WERI-Rb-1 (cell line): ENCODE data around the gene PHACTR1.

Experiments used
- DNase-seq: peaks from one replicate; pipeline ENCODE4 v3.0.0-alpha.2; 2020
- H3K27ac ChIP-seq: fragments of 250-450 bp; sonication (Bioruptor Pico); 2 replicates; pipeline ENCODE4 v1.5.1; 2020; ENCODE audit warnings: mild to moderate bottlenecking, moderate library complexity
- H3K27me3 ChIP-seq: fragments of 250-450 bp; sonication (Bioruptor Pico); 2 replicates; pipeline ENCODE4 v1.5.1; 2021; ENCODE audit warnings: mild to moderate bottlenecking, low read depth, moderate library complexity; ENCODE audit not compliant: insufficient read depth, severe bottlenecking
- H3K36me3 ChIP-seq: fragments of 250-450 bp; sonication (Bioruptor Pico); 2 replicates; pipeline ENCODE4 v1.5.1; 2020; ENCODE audit warnings: mild to moderate bottlenecking, moderate library complexity
- H3K4me3 ChIP-seq: 2 replicates; pipeline ENCODE4 v1.5.1; 2011; ENCODE audit warnings: low read depth, mild to moderate bottlenecking, control low read depth, low read length
- H3K9me3 ChIP-seq: fragments of 250-450 bp; sonication (Bioruptor Pico); 2 replicates; pipeline ENCODE4 v1.5.1; 2021; ENCODE audit warnings: mild to moderate bottlenecking, moderate library complexity; ENCODE audit not compliant: severe bottlenecking
- CTCF ChIP-seq: IDR thresholded peaks from 2 replicates; pipeline ENCODE4 v1.5.1; 2011; ENCODE audit warnings: low read depth, mild to moderate bottlenecking, control low read depth, inconsistent platforms, low read length

The PHACTR1 gene

DNA sequence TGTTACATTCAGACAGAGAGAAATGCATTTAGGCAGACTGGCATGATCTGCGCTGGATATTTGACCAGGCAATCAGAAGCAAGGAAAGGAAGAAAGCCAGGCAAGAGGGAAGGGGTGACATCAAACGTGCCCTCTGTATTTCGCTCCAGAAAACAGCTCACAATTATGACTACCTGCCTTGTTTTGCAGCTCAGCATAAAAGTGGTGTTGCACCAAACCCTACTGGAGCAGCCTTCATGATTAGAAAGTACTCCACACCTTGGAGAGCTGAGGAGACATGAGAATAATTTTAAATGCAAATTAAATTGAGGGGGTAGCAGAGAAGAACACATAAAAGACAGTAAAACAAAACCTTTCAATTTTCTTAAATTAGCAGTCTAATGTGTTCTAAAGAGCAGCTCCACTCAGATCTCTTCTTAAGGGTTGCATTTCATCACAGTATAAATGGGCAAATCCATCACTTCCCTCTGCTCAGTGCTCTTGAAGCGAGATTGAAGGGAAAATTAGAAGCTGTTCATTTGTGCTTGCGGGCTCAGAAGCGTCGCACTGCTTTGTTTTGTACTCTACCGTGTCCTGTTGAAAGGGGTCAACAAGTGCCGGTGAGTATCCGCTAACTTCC lies at the start of gene PHACTR1:
PHACTR1 (plus strand) TSS at position 470 of the 619 bp plus-strand sequence.
- no peak for TF ChIP-seq CTCF
- H3K27ac ChIP-seq = no peak within 1 kb of the TSS
- no peaks in the 10 kb centered on the region for H3K9me3 ChIP-seq
- no peak for DNase-seq
- H3K27me3 ChIP-seq = peaks cover 15% of the 10 kb centered on the region
- H3K36me3 ChIP-seq = no peaks in the 10 kb centered on the region
- H3K4me3 ChIP-seq = no peak within 1 kb of the TSS

DNA sequence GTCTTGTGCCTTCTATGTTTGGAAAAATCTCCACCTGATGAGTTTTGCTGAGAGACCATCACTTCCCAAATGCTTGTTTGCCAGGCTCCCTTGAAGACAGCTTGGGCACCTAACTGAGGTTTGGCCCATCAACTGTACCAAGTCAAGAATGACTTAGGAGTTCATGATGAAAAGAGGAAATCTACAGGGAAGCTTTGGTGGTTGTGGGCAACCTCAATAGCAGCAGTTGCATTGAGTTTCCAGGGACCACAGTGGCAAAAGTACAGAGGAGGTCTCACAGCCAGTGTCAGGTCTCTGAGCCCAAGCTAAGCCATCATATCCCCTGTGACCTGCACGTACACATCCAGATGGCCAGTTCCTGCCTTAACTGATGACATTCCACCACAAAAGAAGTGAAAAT lies 49.7 kb upstream of the PHACTR1 start:
- Histone ChIP-seq H3K9me3 (no peaks in the 10 kb centered on the region), H3K27ac (no peak overlapping the region), H3K27me3 (peaks cover 3% of the 10 kb centered on the region), H3K36me3 (no peaks in the 10 kb centered on the region), H3K4me3 (no peak overlapping the region)
- no peak for DNase-seq
- no peak for TF ChIP-seq CTCF

- no peak for DNase-seq
- no peak overlapping the region for H3K4me3 ChIP-seq
- H3K27me3 ChIP-seq = peaks cover 20% of the 10 kb centered on the region
- H3K27ac ChIP-seq = no peak overlapping the region
- no peak for TF ChIP-seq CTCF
- H3K36me3 ChIP-seq = no peaks in the 10 kb centered on the region
- no peaks in the 10 kb centered on the region for H3K9me3 ChIP-seq
Observed at GRCh38 chr6:12675931-12676330, 40.6 kb upstream of the PHACTR1 start.

- no peak for TF ChIP-seq CTCF
- no peak for DNase-seq
- H3K9me3 ChIP-seq = no peaks in the 10 kb centered on the region
- no peak overlapping the region for H3K4me3 ChIP-seq
- no peaks in the 10 kb centered on the region for H3K36me3 ChIP-seq
- no peak overlapping the region for H3K27ac ChIP-seq
- peaks cover 25% of the 10 kb centered on the region for H3K27me3 ChIP-seq
Observed at GRCh38 chr6:12679341-12679740, 37.2 kb upstream of the PHACTR1 start.

GRCh38 chr6:12693122-12693521 lies 23.4 kb upstream of the PHACTR1 start:
- H3K4me3 ChIP-seq = no peak overlapping the region
- H3K9me3 ChIP-seq = no peaks in the 10 kb centered on the region
- no peak overlapping the region for H3K27ac ChIP-seq
- H3K36me3 ChIP-seq = no peaks in the 10 kb centered on the region
- no peak for DNase-seq
- peaks cover 73% of the 10 kb centered on the region for H3K27me3 ChIP-seq
- no peak for TF ChIP-seq CTCF

DNA sequence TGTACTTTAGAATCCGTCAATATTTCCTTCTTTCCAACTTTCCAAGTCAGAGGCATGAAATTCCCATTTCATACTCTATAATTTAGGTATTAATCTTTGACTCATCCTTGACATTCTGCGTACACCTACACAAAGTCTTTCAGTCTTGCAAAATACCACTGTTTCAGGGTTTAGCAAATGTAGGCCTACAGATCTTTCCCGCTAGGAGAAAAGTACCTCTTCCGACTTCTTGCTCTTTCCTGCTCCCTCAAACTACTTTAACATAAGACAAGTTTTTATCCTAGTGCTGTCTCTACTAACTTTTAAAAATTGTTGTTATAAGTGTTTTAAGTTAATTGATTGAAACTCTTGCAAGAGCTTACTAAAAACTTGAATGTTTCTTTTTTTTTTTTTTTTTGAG lies 18.3 kb upstream of the PHACTR1 start:
- no peak for TF ChIP-seq CTCF
- no peaks in the 10 kb centered on the region for H3K36me3 ChIP-seq
- DNase-seq = no peak
- peaks cover 74% of the 10 kb centered on the region for H3K27me3 ChIP-seq
- H3K27ac ChIP-seq = no peak overlapping the region
- no peak overlapping the region for H3K4me3 ChIP-seq
- no peaks in the 10 kb centered on the region for H3K9me3 ChIP-seq
